ENCODE measurements around the gene APOL4.
A peak's percentile ranks its signal among the peaks of the same experiment; 100 is the strongest.

The APOL4 gene

GRCh38 chr22:36243986-36244385 lies 42.4 kb upstream of the APOL4 start:
- H3K4me3 ChIP-seq (ENCODE audit: low read depth, low read length) = no peak overlapping the region
- TF ChIP-seq CTCF (IDR thresholded peaks at IDR 0.05; ENCODE audit: low read depth, low read length) = no peak

- H3K4me3 ChIP-seq (ENCODE audit: low read depth, low read length) = peak within 1 kb of the TSS; percentile 87
- peak; percentile 65 for TF ChIP-seq CTCF (IDR thresholded peaks at IDR 0.05; ENCODE audit: low read depth, low read length)
Observed at GRCh38 chr22:36239401-36240171, 38.0 kb upstream of the APOL4 start, which contains the start of gene APOL2. Gene APOL2 (minus strand): TSS chr22:36239527. CDS start chr22:36233162, 6,365 bp downstream.

GRCh38 chr22:36239150-36239400 lies 37.5 kb upstream of the APOL4 start:
- no peak for TF ChIP-seq CTCF (IDR thresholded peaks at IDR 0.05; ENCODE audit: low read depth, low read length)
- H3K4me3 ChIP-seq (ENCODE audit: low read depth, low read length) = peak overlapping the region; percentile 87

GRCh38 chr22:36238373-36239149 lies 37.0 kb upstream of the APOL4 start:
- peak overlapping the region; percentile 87 for H3K4me3 ChIP-seq (ENCODE audit: low read depth, low read length)
- TF ChIP-seq CTCF (IDR thresholded peaks at IDR 0.05; ENCODE audit: low read depth, low read length) = no peak

GRCh38 chr22:36237462-36238372 lies 36.1 kb upstream of the APOL4 start:
- H3K4me3 ChIP-seq (ENCODE audit: low read depth, low read length) = peak overlapping the region; percentile 87
- TF ChIP-seq CTCF (IDR thresholded peaks at IDR 0.05; ENCODE audit: low read depth, low read length) = no peak

GRCh38 chr22:36236388-36237319 lies 35.0 kb upstream of the APOL4 start:
- no peak overlapping the region for H3K4me3 ChIP-seq (ENCODE audit: low read depth, low read length)
- TF ChIP-seq CTCF (IDR thresholded peaks at IDR 0.05; ENCODE audit: low read depth, low read length) = no peak

All from WI38 (cell line).